IMR-90 (cell line): ENCODE results near the gene NPTN. TPM values are rescaled to one million over a fixed set of nuclear protein-coding genes. Genes with fewer than 3 reads are reported as not detected.
A peak's percentile ranks its signal among the peaks of the same experiment; 100 is the strongest.

Experiments
- ATAC-seq: fragments of 200-7000 bp; cut with Tn5 transposase; 2 replicates; pipeline ENCODE4 v1.9.1; 2020; ENCODE audit warnings: low read depth, mild to moderate bottlenecking, moderate library complexity
- BruUV-seq: library from RNA; stranded (reverse); fragments of 400-500 nt; replicated peaks from 2 replicates; lab custom pipeline; 2021; lab: Mats Ljungman, UMichigan
- CTCF ChIA-PET: fragments of 300-600 bp; formaldehyde crosslinking; extraction: SDS; loops from one replicate; lab custom pipeline; 2021; ENCODE audit warnings: antibody characterized with exemption; lab: Yijun Ruan, JAX
- POLR2A ChIA-PET: fragments of 300-600 bp; sonication (Branson Sonifier 250); formaldehyde crosslinking; loops from one replicate; lab custom pipeline; 2022; ENCODE audit warnings: antibody characterized with exemption; ENCODE audit not compliant: unreplicated experiment; lab: Charles Lee
- DNase-seq: peaks from one replicate; pipeline ENCODE4 v3.0.0; 2013
- H2AFZ ChIP-seq: replicated peaks from 2 replicates; pipeline ENCODE3; 2013; ENCODE audit warnings: low read length, mild to moderate bottlenecking; ENCODE audit not compliant: poor library complexity
- H2AK5ac ChIP-seq: 2 replicates; pipeline ENCODE4 v1.6.1; 2013; ENCODE audit warnings: low read depth, low read length, inconsistent platforms
- H2AK9ac ChIP-seq: replicated peaks from 2 replicates; pipeline ENCODE3; 2013; ENCODE audit warnings: mild to moderate bottlenecking, low read depth, low read length, moderate library complexity; ENCODE audit not compliant: poor library complexity
- H2BK120ac ChIP-seq: 2 replicates; pipeline ENCODE4 v1.6.1; 2013; ENCODE audit warnings: low read depth, low read length, inconsistent platforms
- H2BK15ac ChIP-seq: 3 replicates; pipeline ENCODE4 v1.6.1; 2013; ENCODE audit warnings: low read depth, low read length, inconsistent platforms
- H2BK20ac ChIP-seq: 2 replicates; pipeline ENCODE4 v1.6.1; 2013; ENCODE audit warnings: low read depth, mild to moderate bottlenecking, inconsistent platforms, low read length, moderate library complexity
- H2BK5ac ChIP-seq: 2 replicates; pipeline ENCODE4 v1.6.1; 2013; ENCODE audit warnings: mild to moderate bottlenecking, low read depth, low read length, inconsistent platforms; ENCODE audit not compliant: poor library complexity, severe bottlenecking
- H3K14ac ChIP-seq: replicated peaks from 2 replicates; pipeline ENCODE4 v1.6.1; 2013; ENCODE audit warnings: low read depth, low read length, inconsistent platforms
- H3K18ac ChIP-seq: 2 replicates; pipeline ENCODE4 v1.6.1; 2013; ENCODE audit warnings: low read depth, low read length, control low read depth
- H3K23ac ChIP-seq: 2 replicates; pipeline ENCODE4 v1.6.1; 2013; ENCODE audit warnings: low read depth, low read length, inconsistent platforms
- H3K27ac ChIP-seq: 2 replicates; pipeline ENCODE4 v1.5.1; 2013; ENCODE audit warnings: mild to moderate bottlenecking, control low read depth, low read length; ENCODE audit not compliant: insufficient read depth
- H3K27me3 ChIP-seq: 2 replicates; pipeline ENCODE4 v1.6.1; 2013; ENCODE audit warnings: low read length; ENCODE audit not compliant: control insufficient read depth, insufficient read depth
- H3K36me3 ChIP-seq: 2 replicates; pipeline ENCODE4 v1.6.1; 2013; ENCODE audit warnings: low read length, mixed read lengths; ENCODE audit not compliant: control insufficient read depth, insufficient read depth
- H3K4ac ChIP-seq: 2 replicates; pipeline ENCODE4 v1.6.1; 2013; ENCODE audit warnings: low read depth, low read length, inconsistent platforms
- H3K4me1 ChIP-seq: 2 replicates; pipeline ENCODE4 v1.6.1; 2013; ENCODE audit warnings: low read length, mixed read lengths; ENCODE audit not compliant: control insufficient read depth, insufficient read depth
- H3K4me2 ChIP-seq: 2 replicates; pipeline ENCODE4 v1.6.1; 2013; ENCODE audit warnings: low read depth, mild to moderate bottlenecking, control low read depth, low read length, moderate library complexity
- H3K4me3 ChIP-seq: 2 replicates; pipeline ENCODE4 v1.5.1; 2013; ENCODE audit warnings: low read depth, mild to moderate bottlenecking, control low read depth, low read length, moderate library complexity; ENCODE audit not compliant: insufficient read depth
- H3K56ac ChIP-seq: 2 replicates; pipeline ENCODE4 v1.6.1; 2013; ENCODE audit warnings: low read length, inconsistent platforms; ENCODE audit not compliant: insufficient read depth; ENCODE audit errors: extremely low read depth
- H3K79me1 ChIP-seq, 2 experiments: 2 replicates each; pipeline ENCODE4 v1.6.1; 2013; ENCODE audit warnings: low read length in 2 of 2, inconsistent platforms in 1 of 2, low read depth in 1 of 2
- H3K9ac ChIP-seq: 2 replicates; pipeline ENCODE4 v1.6.1; 2013; ENCODE audit warnings: low read depth, low read length, control low read depth
- H3K9me1 ChIP-seq: 2 replicates; pipeline ENCODE4 v1.6.1; 2013; ENCODE audit warnings: low read length, inconsistent platforms; ENCODE audit not compliant: insufficient read depth
- H3K9me3 ChIP-seq: 2 replicates; pipeline ENCODE4 v1.6.1; 2013; ENCODE audit warnings: low read length; ENCODE audit not compliant: control insufficient read depth, insufficient read depth
- H4K20me1 ChIP-seq: 2 replicates; pipeline ENCODE4 v1.6.1; 2013; ENCODE audit warnings: low read length, inconsistent platforms; ENCODE audit not compliant: insufficient read depth
- H4K5ac ChIP-seq: 2 replicates; pipeline ENCODE4 v1.6.1; 2013; ENCODE audit warnings: mild to moderate bottlenecking, low read depth, low read length, control low read depth
- H4K8ac ChIP-seq, 2 experiments: 2 replicates each; pipeline ENCODE4 v1.6.1; 2013; ENCODE audit warnings: low read depth in 2 of 2, low read length in 2 of 2, control low read depth in 1 of 2, inconsistent platforms in 1 of 2
- H4K91ac ChIP-seq: 2 replicates; pipeline ENCODE4 v1.6.1; 2013; ENCODE audit warnings: low read depth, low read length, inconsistent platforms; ENCODE audit not compliant: insufficient read depth
- BHLHE40 ChIP-seq: fragments of 150-350 bp; IDR thresholded peaks from 2 replicates; pipeline ENCODE4 v1.6.1; 2016; ENCODE audit warnings: mild to moderate bottlenecking, low read depth, low read length
- CEBPB ChIP-seq: IDR thresholded peaks from 2 replicates; pipeline ENCODE4 v1.6.1; 2012; ENCODE audit warnings: low read depth, low read length, improper control_type of control experiment
- CTCF ChIP-seq: conservative IDR thresholded peaks from 2 replicates; pipeline ENCODE4 v1.5.1; 2012; ENCODE audit warnings: mild to moderate bottlenecking, low read depth, low read length, improper control_type of control experiment
- FOS ChIP-seq: fragments of 150-350 bp; IDR thresholded peaks from 2 replicates; pipeline ENCODE4 v1.6.1; 2016; ENCODE audit warnings: low read depth, low read length
- MAFK ChIP-seq: IDR thresholded peaks from 2 replicates; pipeline ENCODE4 v1.6.1; 2012; ENCODE audit warnings: low read depth, low read length, improper control_type of control experiment
- MXI1 ChIP-seq: IDR thresholded peaks from 2 replicates; pipeline ENCODE4 v1.6.1; 2012; ENCODE audit warnings: low read depth, mild to moderate bottlenecking, low read length, moderate library complexity, borderline replicate concordance
- NFE2L2 ChIP-seq: fragments of 150-350 bp; IDR thresholded peaks from 2 replicates; pipeline ENCODE4 v1.6.1; 2016; ENCODE audit warnings: low read depth, mild to moderate bottlenecking, low read length
- POLR2A ChIP-seq: IDR thresholded peaks from 2 replicates; pipeline ENCODE4 v1.6.1; 2012; ENCODE audit warnings: mild to moderate bottlenecking, low read depth, low read length
- RAD21 ChIP-seq: IDR thresholded peaks from 2 replicates; pipeline ENCODE4 v1.6.1; 2012; ENCODE audit warnings: low read length, improper control_type of control experiment
- RFX5 ChIP-seq: IDR thresholded peaks from 2 replicates; pipeline ENCODE4 v1.8.0; 2012; ENCODE audit warnings: low read depth, mild to moderate bottlenecking, low read length, moderate library complexity
- SMC3 ChIP-seq: fragments of 150-350 bp; IDR thresholded peaks from 2 replicates; pipeline ENCODE4 v1.6.1; 2016; ENCODE audit warnings: low read depth, mild to moderate bottlenecking, antibody characterized with exemption, low read length, moderate library complexity
- dilution Hi-C: fragments of 300-500 bp; cut with HindIII; formaldehyde crosslinking; loops from one replicate; pipeline ENCODE4 v1.14.3; 2018; ENCODE audit warnings: low sequenced_read_pairs; ENCODE audit not compliant: unreplicated experiment
- in situ Hi-C: fragments of 300-500 bp; cut with MboI; formaldehyde crosslinking; loops from 3 replicates; pipeline ENCODE4 v1.14.3; 2019; ENCODE audit warnings: low sequenced_read_pairs, inconsistent platforms, mixed read lengths
- intact Hi-C: fragments of 100-400 bp; cut with micrococcal nuclease; formaldehyde crosslinking; loops from 2 replicates; pipeline ENCODE4 v1.10.0; 2022
- polyA plus RNA-seq, 3 experiments: library from polyadenylated mRNA; depleted of rRNA; stranded (reverse); fragments of >200 nt; gene quantifications; 2 replicates each; pipeline ENCODE4 v1.2.3, GENCODE V29; 2012; ENCODE audit warnings: low replicate concordance in 1 of 3
- total RNA-seq: library from RNA; depleted of rRNA; stranded (reverse); fragments of >200 nt; gene quantifications from 2 replicates; pipeline ENCODE4 v1.2.3, GENCODE V29; 2012
- TF ChIP-seq, protein P1 (sequence below): fragments of 150-350 bp; IDR thresholded peaks from 2 replicates; pipeline ENCODE4 v1.6.1; 2017; ENCODE audit warnings: mild to moderate bottlenecking, antibody characterized with exemption, low read length, low read depth
- TF ChIP-seq, protein P2 (sequence below): fragments of 150-350 bp; IDR thresholded peaks from 2 replicates; pipeline ENCODE4 v1.6.1; 2016; ENCODE audit warnings: low read depth, mild to moderate bottlenecking, low read length, moderate library complexity, borderline replicate concordance

The NPTN gene
- total and polyA plus RNA-seq, 2 of the 4 experiments (the other 2 are of a cell fraction), result 171 to 329 TPM

GRCh38 chr15:73621286-73621826, 11.8 kb downstream of the NPTN start:
- no peak overlapping the region for H2BK15ac ChIP-seq
- no peak overlapping the region for H4K8ac ChIP-seq
- intact Hi-C loops (loop anchor here (2.0 kb wide), 1 partner anchor 15 kb away; no protein-coding TSS in a partner anchor), dilution Hi-C loops (no loop called here), in situ Hi-C loops (no loop called here)
- no peak overlapping the region for H3K23ac ChIP-seq
- TF ChIP-seq, protein P1, sequence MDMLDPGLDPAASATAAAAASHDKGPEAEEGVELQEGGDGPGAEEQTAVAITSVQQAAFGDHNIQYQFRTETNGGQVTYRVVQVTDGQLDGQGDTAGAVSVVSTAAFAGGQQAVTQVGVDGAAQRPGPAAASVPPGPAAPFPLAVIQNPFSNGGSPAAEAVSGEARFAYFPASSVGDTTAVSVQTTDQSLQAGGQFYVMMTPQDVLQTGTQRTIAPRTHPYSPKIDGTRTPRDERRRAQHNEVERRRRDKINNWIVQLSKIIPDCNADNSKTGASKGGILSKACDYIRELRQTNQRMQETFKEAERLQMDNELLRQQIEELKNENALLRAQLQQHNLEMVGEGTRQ, result no peak
- no peak for TF ChIP-seq FOS
- TF ChIP-seq CTCF, result no peak
- no peak for TF ChIP-seq CEBPB
- TF ChIP-seq MAFK, result no peak
- TF ChIP-seq NFE2L2, result no peak
- no peak for TF ChIP-seq RFX5
- no peak for TF ChIP-seq RAD21
- TF ChIP-seq BHLHE40, result no peak
- no peak for TF ChIP-seq POLR2A
- TF ChIP-seq, protein P2, sequence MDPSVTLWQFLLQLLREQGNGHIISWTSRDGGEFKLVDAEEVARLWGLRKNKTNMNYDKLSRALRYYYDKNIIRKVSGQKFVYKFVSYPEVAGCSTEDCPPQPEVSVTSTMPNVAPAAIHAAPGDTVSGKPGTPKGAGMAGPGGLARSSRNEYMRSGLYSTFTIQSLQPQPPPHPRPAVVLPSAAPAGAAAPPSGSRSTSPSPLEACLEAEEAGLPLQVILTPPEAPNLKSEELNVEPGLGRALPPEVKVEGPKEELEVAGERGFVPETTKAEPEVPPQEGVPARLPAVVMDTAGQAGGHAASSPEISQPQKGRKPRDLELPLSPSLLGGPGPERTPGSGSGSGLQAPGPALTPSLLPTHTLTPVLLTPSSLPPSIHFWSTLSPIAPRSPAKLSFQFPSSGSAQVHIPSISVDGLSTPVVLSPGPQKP, result no peak
- no peak for TF ChIP-seq MXI1
- TF ChIP-seq SMC3, result no peak
- ATAC-seq (peak; percentile 31; the same call in 1 of the 2 replicates), DNase-seq (no peak)
- 0 out of 2 replicates have a peak, but pooled peaks cover 2% of the 10 kb centered on the region for H3K36me3 ChIP-seq
- no peak overlapping the region for H2BK120ac ChIP-seq
- peaks cover 22 to 67% of the 10 kb centered on the region in 2 experiments for H3K79me1 ChIP-seq
- H3K4me2 ChIP-seq, result no peak overlapping the region
- H2BK20ac ChIP-seq, result no peak overlapping the region
- H3K18ac ChIP-seq, result no peak overlapping the region
- no peak overlapping the region for H2BK5ac ChIP-seq
- H3K4me3 ChIP-seq, result no peak overlapping the region
- no peaks in the 10 kb centered on the region for H3K27me3 ChIP-seq
- no peak overlapping the region for H3K9ac ChIP-seq
- ChIA-PET POLR2A (no interaction called here), CTCF (no interaction called here)
- peaks cover 9% of the 10 kb centered on the region; the same call in 1 of the 2 replicates for H3K9me1 ChIP-seq
- peaks cover 91% of the 10 kb centered on the region for H4K20me1 ChIP-seq
- H2AK9ac ChIP-seq, result no peak overlapping the region
- H4K91ac ChIP-seq, result no peak overlapping the region
- no peaks in the 10 kb centered on the region for H3K9me3 ChIP-seq
- peaks cover 4% of the 10 kb centered on the region for H3K4me1 ChIP-seq
- no TSS peak for BruUV-seq
- no peak overlapping the region for H3K14ac ChIP-seq
- no peak overlapping the region for H3K27ac ChIP-seq
- H2AFZ ChIP-seq, result no peak overlapping the region
- H2AK5ac ChIP-seq, result no peak overlapping the region
- no peak overlapping the region for H3K4ac ChIP-seq
- no peak overlapping the region for H4K5ac ChIP-seq
- H3K56ac ChIP-seq, result no peak overlapping the region
